HUDEP-2 (cell line): Measurements from ENCODE around the gene CRYBG3.
"Not testable (repeated sequence)": the region's sequence is repeated elsewhere in the genome, so short reads cannot be mapped to it uniquely, and the experiment has no call there.

Experiments
- DNase-seq, 76 experiments: peaks; one replicate each; lab custom pipeline; 2025; ENCODE audit not compliant: unreplicated experiment in 76 of 76; lab: John Stamatoyannopoulos, UW

CRYBG3 gene

GRCh38 chr3:97895216-97895615 is 73.4 kb downstream of the CRYBG3 start:
- no peak for DNase-seq

- no peak for DNase-seq
Observed at GRCh38 chr3:97896129-97896528, 74.3 kb downstream of the CRYBG3 start.

- DNase-seq: no peak
Observed at GRCh38 chr3:97896547-97896946, 74.7 kb downstream of the CRYBG3 start.

- DNase-seq: no peak
Observed at GRCh38 chr3:97899331-97899730, 77.5 kb downstream of the CRYBG3 start.

GRCh38 chr3:97901313-97902248 is 79.8 kb downstream of the CRYBG3 start:
- no peak for DNase-seq

- not testable (repeated sequence) for DNase-seq
Observed at GRCh38 chr3:97909830-97910229, 88.0 kb downstream of the CRYBG3 start.

- DNase-seq: not testable (repeated sequence)
Observed at GRCh38 chr3:97910236-97910831, 88.5 kb downstream of the CRYBG3 start.

GRCh38 chr3:97910931-97911351 is 89.1 kb downstream of the CRYBG3 start:
- DNase-seq: no peak

GRCh38 chr3:97911459-97911858 is 89.6 kb downstream of the CRYBG3 start:
- DNase-seq: no peak

GRCh38 chr3:97914388-97914787 is 92.6 kb downstream of the CRYBG3 start:
- DNase-seq: no peak

GRCh38 chr3:97916576-97916975 is 94.8 kb downstream of the CRYBG3 start:
- no peak for DNase-seq

- no peak for DNase-seq
Observed at GRCh38 chr3:97917813-97918536, 96.2 kb downstream of the CRYBG3 start.

- no peak for DNase-seq
Observed at GRCh38 chr3:97927704-97928103, 105.9 kb downstream of the CRYBG3 start.

GRCh38 chr3:97928986-97929385 is 107.2 kb downstream of the CRYBG3 start:
- no peak for DNase-seq

- no peak for DNase-seq
Observed at GRCh38 chr3:97930018-97930417, 108.2 kb downstream of the CRYBG3 start.

GRCh38 chr3:97931218-97931617 is 109.4 kb downstream of the CRYBG3 start:
- no peak for DNase-seq

- DNase-seq: peak in 5 of 76 experiments; percentile 6 to 38 (median 10)
Observed at GRCh38 chr3:97932387-97932801, 110.6 kb downstream of the CRYBG3 start.

- no peak for DNase-seq
Observed at GRCh38 chr3:97934980-97935695, 113.3 kb downstream of the CRYBG3 start.

- no peak for DNase-seq
Observed at GRCh38 chr3:97935842-97936241, 114.0 kb downstream of the CRYBG3 start.

- DNase-seq: no peak
Observed at GRCh38 chr3:97937205-97937604, 115.4 kb downstream of the CRYBG3 start.

GRCh38 chr3:97938444-97938843 is 116.6 kb downstream of the CRYBG3 start:
- DNase-seq: peak in 2 of 76 experiments; percentile 3 to 4
